ENCODE results near the gene PPP1R26. TPM values are rescaled to one million over a fixed set of nuclear protein-coding genes. Genes with fewer than 3 reads are reported as not detected.

PPP1R26 gene
- total and polyA plus RNA-seq, 2 of the 8 experiments (the other 6 are each of a cell fraction or from before 2014, with no cell fraction given) = 9.8 to 32.7 TPM

DNA sequence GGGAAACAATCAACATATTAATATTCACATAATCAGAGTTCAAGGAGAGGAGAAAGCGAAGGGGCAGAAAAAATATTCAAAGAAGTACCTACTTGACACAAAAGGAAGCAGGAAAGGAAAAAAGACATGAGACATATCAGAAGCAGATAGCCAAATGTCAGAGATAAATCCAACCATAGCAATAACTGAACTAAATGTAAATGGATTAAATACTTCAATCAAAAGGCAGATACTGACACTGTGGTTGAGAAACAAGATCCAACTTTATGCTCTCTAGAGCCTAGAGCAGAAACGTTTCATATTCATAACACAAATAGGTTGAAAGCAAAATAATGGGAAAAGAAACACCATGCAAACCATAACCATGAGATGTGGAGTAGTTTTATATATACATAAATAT lies 29.9 kb downstream of the PPP1R26 start:
- Histone ChIP-seq H4K8ac (ENCODE audit: extremely low read depth, insufficient read depth, low read length) (no peak overlapping the region), H3K9ac (replicated peaks in 1 of 4; ENCODE audit: extremely low read depth in 1 of 4, low read depth in 3 of 4, low read length in 3 of 4) (no peak overlapping the region), H3K4me1 (replicated peaks in 1 of 4; ENCODE audit: control insufficient read depth in 3 of 4, insufficient read depth in 4 of 4, low read length in 3 of 4) (peaks cover 0 to 4% (median 0%) of the 10 kb centered on the region in 4 experiments; a peak in 2 of 7 replicates), H3K79me2 (ENCODE audit: control insufficient read depth in 1 of 2, insufficient read depth in 2 of 2, low read length in 2 of 2) (no peaks in the 10 kb centered on the region), H3K4ac (replicated peaks; ENCODE audit: insufficient read length, low read depth, low read length) (no peak overlapping the region), H4K5ac (ENCODE audit: insufficient read length, low read depth, low read length) (no peak overlapping the region), H3K18ac (ENCODE audit: extremely low read depth, low read length) (no peak overlapping the region), H3K4me2 (ENCODE audit: insufficient read depth in 1 of 2, low read depth in 2 of 2, low read length in 2 of 2) (no peak overlapping the region), H3K14ac (ENCODE audit: insufficient read length) (no peak overlapping the region), H3K56ac (replicated peaks; ENCODE audit: insufficient read length, low read depth, low read length) (no peak overlapping the region), H3K9me3 (ENCODE audit: insufficient read depth in 2 of 2, low read depth in 1 of 2, low read length in 1 of 2) (no peaks in the 10 kb centered on the region), H2BK12ac (ENCODE audit: low read depth, low read length) (no peak overlapping the region), H2BK20ac (ENCODE audit: low read length) (no peak overlapping the region), H2AK5ac (ENCODE audit: low read depth, low read length) (no peak overlapping the region), H2AFZ (ENCODE audit: low read length) (no peak overlapping the region), H3K23me2 (ENCODE audit: low read depth, low read length) (no peaks in the 10 kb centered on the region), H3K27ac (ENCODE audit: low read depth, low read length) (no peak overlapping the region), H2BK5ac (ENCODE audit: low read depth, low read length) (no peak overlapping the region), H4K20me1 (replicated peaks in 1 of 2; ENCODE audit: control insufficient read depth in 1 of 2, insufficient read depth in 2 of 2, low read length in 2 of 2) (peaks cover 0 to 7% of the 10 kb centered on the region in 2 experiments), H3K4me3 (ENCODE audit: extremely low read depth in 1 of 4, insufficient read depth in 2 of 4, low read depth in 3 of 4, low read length in 4 of 4) (no peak overlapping the region), H2BK15ac (ENCODE audit: low read length) (no peak overlapping the region), H3K36me3 (ENCODE audit: control insufficient read depth in 2 of 4, insufficient read depth in 4 of 4, low read length in 3 of 4) (peaks cover 0 to 4% (median under 1%) of the 10 kb centered on the region in 4 experiments; a peak in 1 of 8 replicates), H4K91ac (replicated peaks; ENCODE audit: insufficient read length, low read length) (no peak overlapping the region), H3K79me1 (ENCODE audit: low read depth, low read length) (no peaks in the 10 kb centered on the region), H2BK120ac (replicated peaks; ENCODE audit: low read depth, low read length) (no peak overlapping the region), H3K27me3 (replicated peaks in 1 of 4; ENCODE audit: control insufficient read depth in 3 of 4, extremely low read depth in 1 of 4, insufficient read depth in 3 of 4, low read length in 3 of 4) (no peaks in the 10 kb centered on the region), H3K23ac (ENCODE audit: insufficient read length) (no peak overlapping the region)
- FAIRE-seq (no peak), DNase-seq (ENCODE audit: low read depth in 1 of 2, low spot score in 2 of 2) (no peak)
- ChIA-PET CTCF (ENCODE audit: partially characterized antibody) (no interaction called here), POLR2A (ENCODE audit: partially characterized antibody) (no interaction called here)
- WGBS, 2 experiments (ENCODE audit: extremely low coverage in 1 of 2, insufficient coverage in 1 of 2, insufficient read length in 1 of 2, insufficient replicate concordance in 2 of 2, low coverage in 1 of 2, low lambda C conversion rate in 2 of 2, missing lambda C conversion rate in 1 of 2) = 94% methylated on average over 2 of the region's 2 CpGs; no CpG with 5 or more reads in 1 of the 2 experiments
- TF ChIP-seq BRCA1 (IDR thresholded peaks at IDR 0.05; ENCODE audit: low read depth, low read length) (no peak), CEBPB (IDR thresholded peaks at IDR 0.05; ENCODE audit: low read depth, low read length) (no peak), POU5F1 (IDR thresholded peaks at IDR 0.05; ENCODE audit: low read depth, low read length) (no peak), SRF (IDR thresholded peaks at IDR 0.05; ENCODE audit: low read depth, low read length) (no peak), SUZ12 (IDR thresholded peaks at IDR 0.05; ENCODE audit: low read length) (no peak), CTCF (IDR thresholded peaks at IDR 0.05; ENCODE audit: control extremely low read depth in 1 of 3, insufficient read depth in 1 of 3, low read depth in 1 of 3, low read length in 3 of 3) (no peak), RBBP5 (IDR thresholded peaks at IDR 0.05; ENCODE audit: borderline replicate concordance, low read depth, low read length) (no peak), NANOG (IDR thresholded peaks at IDR 0.05; ENCODE audit: insufficient read depth, low read depth, low read length, poor library complexity, severe bottlenecking) (no peak), SP2 (IDR thresholded peaks at IDR 0.05; ENCODE audit: low read length) (no peak), SIX5 (IDR thresholded peaks at IDR 0.05; ENCODE audit: low read depth, low read length) (no peak), SAP30 (IDR thresholded peaks at IDR 0.05; ENCODE audit: insufficient read depth, insufficient replicate concordance, low read length) (no peak), SIN3A (conservative IDR thresholded peaks at IDR 0.05 in 1 of 2, IDR thresholded peaks at IDR 0.05 in 1 of 2; ENCODE audit: low read depth in 1 of 2, low read length in 2 of 2) (no peak)
